DMS53 (cell line): ENCODE results near the gene SERPINB2.
"Not testable (repeated sequence)": the region's sequence is repeated elsewhere in the genome, so short reads cannot be mapped to it uniquely, and the experiment has no call there.

Experiments used
- DNase-seq: peaks from one replicate; lab custom pipeline; 2025; lab: John Stamatoyannopoulos, UW

SERPINB2 gene

DNA sequence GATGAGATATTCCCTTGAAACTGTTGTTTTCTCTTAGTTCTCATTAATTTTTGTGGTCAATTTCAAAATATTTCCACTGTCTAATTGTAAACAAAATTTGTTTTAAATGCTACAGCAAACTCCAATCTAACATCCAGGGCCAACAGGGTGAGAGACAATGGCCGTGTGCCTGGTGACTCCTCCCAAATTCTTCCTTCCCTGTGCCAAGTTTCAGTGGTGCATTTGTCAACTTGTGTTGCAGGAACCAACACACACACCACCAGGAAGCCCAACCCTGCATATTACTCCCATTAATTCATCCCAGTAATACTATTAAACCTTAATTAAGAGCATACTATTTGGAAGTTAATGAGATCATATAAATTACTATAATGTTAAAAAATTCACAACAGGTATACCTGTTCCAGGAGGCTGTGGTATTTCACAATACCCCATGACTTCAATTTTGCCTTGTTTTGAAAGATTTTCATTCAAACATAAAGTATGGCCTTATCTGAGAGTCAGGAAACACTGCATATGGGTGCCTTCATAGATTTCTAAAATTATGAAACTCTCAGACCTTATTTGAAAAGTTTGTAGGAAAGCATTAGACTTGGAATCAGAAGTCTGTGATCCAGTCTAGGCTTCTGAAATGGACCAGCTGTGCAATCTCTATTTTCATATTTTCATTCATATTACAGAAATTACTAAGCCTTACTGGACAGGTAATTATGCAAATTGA, 1.1 kb downstream of the SERPINB2 start:
- DNase-seq, result no peak

DNA sequence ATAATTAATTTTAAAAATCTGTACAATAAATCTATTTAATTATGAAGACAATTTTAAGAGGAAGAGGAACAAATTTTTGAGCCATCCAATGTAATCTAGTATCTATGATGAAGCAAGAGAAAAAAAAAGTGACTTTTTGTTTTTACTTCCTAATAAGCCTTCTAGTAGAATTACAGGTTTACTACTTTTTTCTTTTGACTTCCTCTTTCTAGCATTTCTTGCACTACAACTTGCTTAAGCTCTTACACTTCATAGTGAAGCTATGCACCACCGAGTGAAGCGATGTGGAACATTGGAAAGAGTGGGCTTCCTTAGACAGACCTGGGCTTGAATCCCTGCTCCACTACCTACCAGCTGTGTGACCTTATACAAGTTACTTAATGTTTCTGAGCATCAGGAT, 2.1 kb downstream of the SERPINB2 start:
- no peak for DNase-seq

DNA sequence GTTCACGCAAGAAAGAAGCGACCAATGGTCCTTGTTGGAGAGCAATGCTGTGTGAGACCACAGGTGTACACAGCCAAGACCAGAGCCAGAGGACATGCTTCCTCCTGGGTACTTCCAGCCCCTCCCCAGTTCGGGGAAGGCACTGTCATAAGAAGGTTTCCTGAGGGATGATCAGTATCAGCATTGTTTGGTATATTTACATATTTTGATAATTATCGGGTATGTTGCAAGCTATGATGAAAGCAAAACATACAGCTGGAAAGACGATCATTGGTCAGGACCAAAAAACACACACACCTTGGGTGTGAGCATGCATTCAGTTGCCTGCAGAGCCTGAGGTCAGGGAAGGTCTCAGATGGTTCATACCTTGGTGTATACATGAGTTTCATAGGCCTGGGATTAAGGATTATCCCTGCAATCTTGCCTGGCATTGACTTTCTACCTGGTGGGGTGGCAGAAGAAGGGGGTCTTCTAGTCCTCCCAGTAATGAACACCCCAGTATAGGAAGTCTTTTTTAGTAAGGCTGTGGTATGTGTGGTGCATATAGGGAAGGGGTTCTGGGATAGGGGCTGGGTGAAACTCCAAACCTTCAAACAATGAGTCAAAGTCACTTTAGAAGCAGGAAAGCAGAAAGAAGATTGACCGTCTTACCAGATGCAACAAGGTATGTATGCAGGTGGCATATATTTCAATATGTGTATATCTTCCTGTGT, 2.9 kb downstream of the SERPINB2 start:
- no peak for DNase-seq

DNA sequence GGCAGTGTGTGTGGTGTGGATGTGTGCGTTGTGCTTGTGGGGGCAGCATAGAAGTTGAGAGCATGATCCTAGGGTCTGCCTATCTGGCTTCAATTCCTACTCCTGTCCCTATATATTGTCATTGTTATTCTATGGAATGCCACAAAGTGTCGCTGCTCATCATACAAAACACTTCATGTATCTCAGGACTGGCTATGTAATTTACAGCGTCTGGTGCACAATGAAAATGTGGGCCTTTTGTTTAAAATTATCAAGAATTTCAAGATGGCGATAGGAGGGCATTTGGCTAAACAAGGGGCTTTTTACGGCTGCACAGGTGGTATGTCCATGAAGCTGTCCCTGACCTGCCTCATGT, 3.4 kb downstream of the SERPINB2 start:
- DNase-seq, result peak; percentile 79

DNA sequence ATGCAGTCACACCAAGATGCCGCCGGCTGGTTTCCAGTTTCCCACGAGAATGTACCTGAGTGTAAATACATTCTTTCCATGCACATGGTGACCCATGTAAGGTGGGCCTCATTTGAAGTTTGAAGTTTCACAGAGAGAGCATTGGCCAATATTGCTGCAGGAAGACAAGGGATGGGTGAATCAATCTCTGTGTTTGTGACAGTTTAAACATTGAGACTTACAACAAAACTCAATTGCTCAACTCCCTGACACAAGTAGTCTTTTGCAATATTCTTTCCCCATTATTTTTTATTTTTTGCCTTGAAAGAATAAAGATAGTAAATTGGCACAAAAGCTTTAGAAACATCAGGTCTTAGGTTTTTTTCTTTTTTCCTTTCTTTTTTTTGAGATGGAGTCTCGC, 5.1 kb downstream of the SERPINB2 start:
- no peak for DNase-seq

DNA sequence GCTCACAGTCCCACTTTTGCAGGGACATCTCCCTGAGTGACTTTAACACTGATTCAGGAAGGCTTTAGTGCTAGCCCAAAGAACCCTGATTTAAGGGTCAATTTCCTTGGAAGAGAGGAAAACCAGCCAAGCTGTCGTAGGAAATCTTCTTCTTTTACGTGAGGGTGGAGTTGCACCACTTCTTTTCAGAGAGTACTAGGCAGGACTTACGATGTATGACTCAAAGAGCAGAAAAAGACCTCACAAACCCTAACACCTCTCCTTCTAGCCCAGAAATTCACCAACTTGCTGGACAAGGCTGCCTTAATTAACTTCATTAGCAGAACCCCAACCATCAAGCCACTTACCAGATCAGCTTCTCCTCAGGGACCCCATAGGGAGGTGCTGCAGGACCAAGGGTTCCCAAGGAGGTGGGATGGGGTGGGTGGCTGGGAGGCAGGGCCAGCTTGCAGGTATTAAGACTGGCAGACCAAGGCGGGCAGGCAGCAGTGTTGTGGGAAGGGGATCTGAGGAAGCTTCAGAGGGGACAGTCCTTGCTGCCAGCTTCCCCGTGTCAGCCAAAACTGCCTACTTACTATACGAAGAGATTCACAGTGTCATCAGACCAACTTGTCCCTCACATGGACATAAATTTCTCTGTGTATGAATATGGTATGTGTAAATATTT, 6.7 kb downstream of the SERPINB2 start:
- no peak for DNase-seq

DNA sequence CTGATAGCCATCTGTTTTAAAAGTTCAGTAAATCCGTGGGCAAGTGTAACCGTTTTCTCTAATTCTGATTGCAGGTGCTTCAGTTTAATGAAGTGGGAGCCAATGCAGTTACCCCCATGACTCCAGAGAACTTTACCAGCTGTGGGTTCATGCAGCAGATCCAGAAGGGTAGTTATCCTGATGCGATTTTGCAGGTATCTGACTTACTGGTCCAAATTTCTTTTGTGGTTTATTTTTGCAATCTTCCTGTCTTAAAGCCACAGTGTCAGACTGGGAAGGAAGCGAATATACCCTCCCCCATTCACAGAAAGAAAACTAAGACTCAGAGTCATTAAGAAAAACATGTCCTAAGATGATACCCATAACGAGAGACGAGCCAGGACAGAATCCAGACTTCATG, 7.7 kb downstream of the SERPINB2 start:
- no peak for DNase-seq

DNA sequence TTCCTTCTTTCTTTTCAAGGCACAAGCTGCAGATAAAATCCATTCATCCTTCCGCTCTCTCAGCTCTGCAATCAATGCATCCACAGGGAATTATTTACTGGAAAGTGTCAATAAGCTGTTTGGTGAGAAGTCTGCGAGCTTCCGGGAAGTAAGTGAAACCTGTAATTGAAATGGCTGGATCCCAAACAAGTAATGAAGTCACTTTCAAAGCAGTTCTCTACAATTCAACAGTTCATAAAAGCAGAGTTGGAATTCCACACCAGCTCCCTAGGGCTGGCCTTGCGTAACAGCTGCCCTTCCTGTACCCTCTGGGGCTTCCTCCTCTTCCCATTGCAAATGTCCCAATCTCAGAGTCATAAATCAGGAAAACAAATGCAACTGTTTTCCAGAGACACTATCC, 9.6 kb downstream of the SERPINB2 start:
- no peak for DNase-seq

DNA sequence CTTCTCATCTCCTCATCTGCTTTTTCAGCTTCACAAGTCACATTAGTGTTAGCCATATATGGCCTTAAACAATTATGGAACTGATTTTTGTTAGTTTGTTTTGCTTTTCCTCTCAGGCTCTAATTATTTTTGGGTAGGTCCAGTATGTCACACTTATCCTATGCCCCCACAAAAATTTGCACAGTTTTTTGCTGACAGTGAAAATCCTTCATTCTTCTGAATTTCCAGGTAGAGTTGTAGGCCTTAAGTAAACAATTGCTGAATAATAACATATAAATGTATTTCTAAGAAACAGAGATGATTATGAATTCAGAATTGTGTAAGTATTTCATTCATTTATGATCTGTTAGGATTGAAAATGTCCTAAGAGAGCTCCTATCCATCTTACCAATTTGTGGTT, 11.7 kb downstream of the SERPINB2 start:
- no peak for DNase-seq

DNA sequence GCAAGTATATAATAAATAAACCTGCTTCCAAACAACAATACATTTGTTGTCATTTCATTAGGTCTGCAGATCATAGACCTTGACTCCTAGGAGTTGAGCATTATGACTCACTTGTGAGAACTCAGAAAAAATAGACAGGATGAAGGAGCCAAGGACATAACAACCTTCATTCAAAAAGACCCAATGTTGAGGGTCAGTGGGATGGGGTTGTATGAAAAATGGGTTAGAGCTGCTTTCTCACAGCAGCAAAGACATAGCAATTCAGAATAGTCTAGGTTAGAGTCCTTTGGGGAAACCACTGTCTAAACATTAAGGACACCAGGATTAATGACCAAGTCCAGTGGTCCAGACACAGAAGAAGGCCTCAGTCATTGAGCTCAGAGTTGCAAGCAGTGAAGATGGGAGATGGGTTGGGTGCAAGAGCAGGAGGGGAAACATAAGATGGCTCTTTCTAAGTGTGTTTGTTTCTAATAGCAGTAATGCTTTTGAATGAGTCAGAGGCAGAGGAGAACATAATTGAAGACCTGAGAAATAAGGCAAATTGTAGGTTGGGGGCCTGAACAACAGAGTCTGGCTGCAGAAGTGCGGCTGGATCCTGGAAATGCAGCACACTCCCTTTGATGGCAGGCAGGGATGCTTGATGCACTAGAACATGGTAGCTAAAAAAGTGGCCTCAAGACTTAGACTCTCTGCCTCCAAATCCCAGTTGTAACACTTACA, 16.5 kb downstream of the SERPINB2 start:
- DNase-seq, result no peak

DNA sequence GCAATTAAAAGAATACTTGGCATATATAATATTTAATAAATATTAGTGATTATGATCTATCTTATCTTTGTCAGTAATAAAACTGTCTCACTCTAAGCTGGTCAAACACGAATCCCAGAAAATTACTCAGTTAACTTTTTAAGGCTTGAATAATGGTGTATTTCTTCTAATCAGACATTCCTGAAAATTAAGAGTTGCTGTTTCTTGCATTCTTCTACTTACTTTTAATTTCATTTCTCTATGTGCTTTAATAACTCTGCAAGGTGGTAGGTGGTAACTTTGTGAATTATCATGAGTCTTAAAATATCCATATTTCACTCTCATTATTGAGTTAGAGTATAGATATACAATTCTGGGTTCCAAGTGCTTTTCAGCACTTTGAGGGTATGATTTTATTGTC, 17.2 kb downstream of the SERPINB2 start:
- no peak for DNase-seq

DNA sequence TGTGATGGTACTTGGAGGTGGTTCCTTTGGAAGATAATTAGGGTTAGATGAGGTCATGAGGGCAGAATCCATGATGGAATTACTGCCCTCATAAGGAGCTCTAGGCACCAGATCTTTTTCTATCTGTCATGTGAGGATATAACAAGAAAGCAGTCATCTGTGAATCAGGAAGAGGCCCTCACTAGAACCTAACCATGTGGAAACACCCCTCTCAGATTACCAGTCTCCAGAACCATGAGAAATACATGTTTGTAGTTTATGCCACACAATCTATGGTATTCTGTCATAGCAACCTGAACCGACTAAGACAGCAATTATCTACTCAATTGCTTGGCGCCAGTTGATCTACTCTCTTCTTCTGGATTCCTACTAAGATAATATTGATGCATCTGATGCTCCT, 17.9 kb downstream of the SERPINB2 start:
- DNase-seq, result peak; percentile 44

DNA sequence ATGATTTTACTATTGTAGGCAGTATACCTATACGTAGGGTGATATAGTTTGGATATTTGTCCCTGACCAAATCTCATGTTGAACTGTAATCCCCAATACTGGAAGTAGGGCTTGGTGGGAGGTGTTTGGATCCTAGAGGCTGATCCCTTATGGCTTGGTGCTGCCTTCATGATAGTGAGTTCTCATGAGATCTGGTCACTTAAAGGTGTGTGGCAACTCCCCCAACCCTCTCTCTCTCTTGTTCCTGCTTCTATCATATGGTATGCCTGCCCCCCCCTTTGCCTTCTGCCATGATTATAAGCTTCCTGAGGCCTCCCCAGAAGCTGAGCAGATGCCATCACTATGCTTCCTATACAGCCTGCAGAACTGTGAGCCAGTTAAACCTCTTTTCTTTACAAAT, 18.6 kb downstream of the SERPINB2 start:
- no peak for DNase-seq

DNA sequence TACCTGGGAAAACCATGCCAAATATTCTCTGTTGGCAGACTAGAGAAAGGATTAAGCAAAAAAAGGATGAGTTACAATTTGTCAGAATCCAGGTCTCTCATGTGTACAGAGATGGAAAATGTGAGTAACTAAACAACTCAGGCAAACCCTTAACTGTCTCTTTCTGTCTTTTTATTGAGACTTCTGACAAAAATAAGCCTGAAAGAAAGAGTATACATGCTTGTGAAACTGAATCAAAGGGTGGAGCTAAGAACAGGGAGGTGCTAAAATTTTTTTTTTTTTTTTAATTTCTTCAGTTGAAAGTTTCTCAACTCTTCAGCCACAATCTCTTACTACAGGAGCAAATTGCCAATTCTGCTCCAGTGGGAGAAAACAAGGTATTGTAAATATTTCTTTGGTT, 20.2 kb downstream of the SERPINB2 start, which contains the start of gene SERPINB10:
Gene SERPINB10, plus strand, starts transcription at position 295 of the 400 bp plus-strand sequence. CDS start 7,553 bp downstream, outside the sequence.
- no peak for DNase-seq

DNA sequence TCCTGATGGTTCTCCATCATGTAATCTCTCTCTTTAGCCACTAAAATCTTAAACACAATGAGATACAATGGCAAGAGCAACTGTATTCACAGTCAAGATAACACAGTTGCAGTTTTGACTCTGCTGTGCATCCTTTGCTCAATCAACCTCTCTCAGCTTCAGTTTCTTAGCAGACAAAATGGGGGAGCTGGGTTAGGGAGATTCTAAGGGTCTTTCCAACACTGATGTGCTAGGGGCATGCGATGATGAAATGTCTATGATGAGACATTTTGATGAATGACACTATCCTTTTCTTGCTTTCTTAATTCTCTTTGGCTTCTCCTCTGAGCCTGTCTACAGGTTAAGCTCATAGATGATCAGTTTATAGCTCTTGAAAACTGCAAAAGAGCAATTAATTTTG, 21.4 kb downstream of the SERPINB2 start:
- DNase-seq, result no peak

DNA sequence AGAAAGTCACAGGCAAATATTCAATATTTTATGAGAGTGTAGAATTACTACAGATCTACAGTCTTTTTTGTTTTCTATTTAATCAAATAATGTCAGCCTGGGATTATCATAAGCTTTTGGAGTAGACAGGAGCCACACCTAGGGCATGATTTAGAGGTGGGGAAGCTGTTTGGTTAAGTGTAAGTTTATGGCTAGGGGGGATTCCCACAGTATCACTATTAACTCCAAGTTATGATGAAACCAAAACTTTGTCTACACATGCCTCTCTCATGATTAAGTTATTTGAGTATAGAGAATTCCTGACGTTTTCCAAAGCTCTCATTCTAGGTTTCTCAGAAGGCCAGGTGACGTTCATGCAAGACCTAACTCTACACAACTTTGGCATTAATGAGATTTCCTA, 22.4 kb downstream of the SERPINB2 start:
- no peak for DNase-seq

DNA sequence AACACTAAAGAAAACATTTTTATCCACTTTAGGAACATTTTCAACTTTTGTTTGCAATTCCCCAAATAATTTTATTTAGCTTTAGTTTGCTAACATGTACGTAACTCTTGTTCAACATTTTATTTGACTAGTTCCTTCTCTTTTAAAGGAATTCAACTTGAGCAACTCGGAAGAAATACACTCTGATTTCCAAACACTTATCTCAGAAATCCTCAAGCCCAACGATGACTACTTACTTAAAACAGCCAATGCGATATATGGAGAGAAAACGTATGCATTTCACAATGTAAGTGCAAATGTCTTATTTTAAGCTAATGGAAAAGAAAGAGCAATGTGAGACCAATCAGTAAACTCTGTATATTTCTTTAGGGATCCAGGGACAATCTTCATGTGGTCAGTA, 30.3 kb downstream of the SERPINB2 start:
- DNase-seq, result no peak

DNA sequence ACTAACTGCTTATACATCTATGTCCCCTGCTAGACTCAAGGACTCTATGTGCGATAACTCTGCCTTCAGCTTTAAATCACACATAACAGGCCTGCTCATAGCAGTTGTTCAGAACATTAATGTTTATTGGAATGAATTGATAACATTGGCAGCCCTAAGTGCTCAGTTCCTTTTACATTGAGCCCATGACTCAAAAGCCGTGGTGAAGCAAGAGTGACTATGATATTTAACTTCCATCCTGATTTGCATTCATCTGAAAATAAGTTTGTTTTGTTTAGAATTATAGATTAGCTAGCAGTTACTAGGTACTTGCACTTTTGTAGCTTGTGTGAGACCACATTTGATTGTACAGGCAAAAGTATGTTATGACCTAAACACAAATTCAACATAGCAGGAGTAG, 34.5 kb downstream of the SERPINB2 start:
- no peak for DNase-seq

DNA sequence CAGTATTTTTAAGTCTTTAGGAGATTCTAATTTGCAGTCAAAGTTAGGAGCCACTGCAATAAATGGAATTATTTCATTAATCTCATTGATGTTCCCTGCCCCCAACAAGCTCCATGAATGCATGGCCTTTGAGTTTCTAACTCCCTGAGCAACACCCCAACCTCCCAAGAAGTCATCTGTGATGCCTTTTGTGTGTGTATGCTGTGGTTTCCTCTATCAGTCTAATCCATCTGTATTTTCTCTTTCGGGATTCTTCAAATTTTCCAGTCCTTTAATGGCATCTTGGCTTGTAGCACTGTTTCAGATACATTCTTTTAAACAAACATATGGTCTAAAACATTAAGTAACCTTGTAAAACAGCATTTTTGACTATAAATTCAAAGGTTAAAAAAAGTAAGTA, 37.0 kb downstream of the SERPINB2 start:
- DNase-seq, result no peak

DNA sequence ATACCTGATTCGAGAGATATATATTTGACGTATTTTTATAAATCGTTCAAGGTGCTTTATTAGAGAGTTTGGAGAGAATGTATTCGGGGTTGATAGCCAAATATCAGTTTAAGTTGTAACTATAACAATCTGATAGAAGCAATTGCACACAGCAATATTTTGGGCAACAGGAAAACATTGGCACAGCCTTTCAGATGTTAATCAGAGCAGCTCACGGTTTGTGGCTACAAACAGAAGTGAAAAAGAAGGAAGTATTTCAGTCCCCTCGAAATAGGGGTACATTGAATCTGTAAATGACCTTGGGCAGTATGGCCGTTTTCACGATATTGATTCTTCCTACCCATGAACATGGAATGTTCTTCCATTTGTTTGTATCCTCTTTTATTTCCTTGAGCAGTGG, 40.8 kb downstream of the SERPINB2 start:
- DNase-seq, result no peak

DNA sequence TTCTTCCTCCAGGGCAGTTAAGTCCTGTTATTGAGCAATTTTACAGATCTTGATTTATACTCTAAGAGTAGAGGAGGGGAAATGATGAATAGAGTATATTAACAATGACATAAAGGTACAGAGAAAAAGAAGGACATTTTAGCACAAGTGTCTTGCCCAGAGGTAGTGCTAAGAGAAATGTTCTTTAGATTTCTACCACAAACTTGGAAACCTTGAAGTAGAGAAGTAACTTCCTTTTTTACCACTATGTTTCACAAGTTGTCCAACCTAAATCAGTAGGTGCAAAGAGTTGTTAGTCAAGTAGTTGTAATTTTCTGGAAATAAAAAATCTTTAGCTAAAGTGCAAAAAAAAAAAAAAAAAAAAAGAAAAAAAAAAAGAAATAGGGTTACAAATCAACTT, 41.9 kb downstream of the SERPINB2 start:
- DNase-seq, result not testable (repeated sequence)

DNA sequence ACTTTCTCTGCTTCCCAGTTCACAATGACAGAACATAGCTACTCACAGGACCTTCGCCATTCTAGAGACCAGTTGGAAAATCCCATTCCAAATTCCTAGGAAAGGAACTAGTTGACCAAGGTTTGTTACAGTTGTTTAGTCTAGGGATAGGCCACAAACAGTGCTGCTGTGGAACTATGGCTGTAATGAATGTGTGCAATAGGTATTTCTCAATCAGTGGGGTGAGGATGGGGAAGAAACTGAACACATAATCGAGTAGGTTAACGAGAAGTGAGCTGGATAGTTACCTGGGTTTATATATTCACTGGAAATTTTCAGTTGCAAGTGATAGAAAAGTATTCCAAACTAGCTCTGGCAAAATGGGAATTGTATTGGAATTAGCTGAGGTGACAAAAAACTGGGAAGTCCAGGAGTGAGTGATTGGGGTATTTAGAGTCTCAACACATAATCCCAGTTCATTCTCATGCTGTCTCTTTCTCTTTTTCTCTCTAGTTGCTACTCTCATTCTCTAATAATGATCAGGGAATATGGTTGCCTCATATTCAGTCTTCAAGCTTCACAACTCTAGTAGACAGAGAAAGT, 43.4 kb downstream of the SERPINB2 start:
- no peak for DNase-seq
